ENCODE measurements around the gene CRIP2. TPM values are rescaled to one million over a fixed set of nuclear protein-coding genes. Genes with fewer than 3 reads are reported as not detected.

The CRIP2 gene
- polyA plus RNA-seq, 1 donor (not counting 4 experiments of a cell fraction or from before 2014, with no cell fraction given): 4.8 TPM

- H3K4me2 ChIP-seq (ENCODE audit: control insufficient read depth, extremely low read depth, insufficient read depth, low read depth, low read length): no peak overlapping the region
- DNase-seq (ENCODE audit: low read depth, low spot score) (no peak), FAIRE-seq (no peak)
- H3K9me1 ChIP-seq (ENCODE audit: control insufficient read depth, extremely low read depth, insufficient read depth, low read length): no peaks in the 10 kb centered on the region
- H3K27ac ChIP-seq (ENCODE audit: control insufficient read depth, insufficient read depth, low read length): no peak overlapping the region
- no peak overlapping the region for H3K9ac ChIP-seq (ENCODE audit: control insufficient read depth, extremely low read depth, insufficient read depth, low read length)
- H3K4me1 ChIP-seq (ENCODE audit: control insufficient read depth, extremely low read depth, insufficient read depth, low read length): peaks cover 5% of the 10 kb centered on the region
- H4K20me1 ChIP-seq (ENCODE audit: control insufficient read depth, extremely low read depth, insufficient read depth, low read length): no peaks in the 10 kb centered on the region
- no peak overlapping the region for H3K4me3 ChIP-seq (ENCODE audit: control insufficient read depth in 2 of 3, extremely low read depth in 1 of 3, insufficient read depth in 2 of 3, low read depth in 1 of 3, low read length in 3 of 3)
- no peaks in the 10 kb centered on the region for H3K79me2 ChIP-seq (ENCODE audit: control insufficient read depth, insufficient read depth, low read length)
- no peaks in the 10 kb centered on the region for H3K27me3 ChIP-seq (ENCODE audit: control insufficient read depth, extremely low read depth, insufficient read depth, low read length)
- no peaks in the 10 kb centered on the region for H3K9me3 ChIP-seq (ENCODE audit: control insufficient read depth, low read depth, low read length)
- no peak overlapping the region for H2AFZ ChIP-seq (ENCODE audit: control insufficient read depth, low read length)
- dilution Hi-C loops (cut with MboI; ENCODE audit: extremely low pct_ligation_motif_present, low sequenced_read_pairs): no loop called here
- TF ChIP-seq CTCF (optimal IDR thresholded peaks at IDR 0.05 in 1 of 3, IDR thresholded peaks at IDR 0.05 in 1 of 3, conservative IDR thresholded peaks at IDR 0.05 in 1 of 3; ENCODE audit: extremely low read depth in 1 of 3, insufficient read depth in 2 of 3, low read length in 3 of 3) (no peak), EZH2 (IDR thresholded peaks at IDR 0.05; ENCODE audit: low read length) (no peak)
- H3K36me3 ChIP-seq (ENCODE audit: control insufficient read depth in 2 of 2, extremely low read depth in 1 of 2, insufficient read depth in 2 of 2, low read length in 2 of 2): peaks cover 0 to 24% of the 10 kb centered on the region in 2 experiments
These were observed 7.2 kb upstream of the CRIP2 start for GRCh38 chr14:105467249-105467941.

- TF ChIP-seq CTCF (optimal IDR thresholded peaks at IDR 0.05 in 1 of 3, IDR thresholded peaks at IDR 0.05 in 1 of 3, conservative IDR thresholded peaks at IDR 0.05 in 1 of 3; ENCODE audit: extremely low read depth in 1 of 3, insufficient read depth in 2 of 3, low read length in 3 of 3): no peak
- TF ChIP-seq EZH2 (IDR thresholded peaks at IDR 0.05; ENCODE audit: low read length): no peak
- no peak overlapping the region for H3K4me3 ChIP-seq (ENCODE audit: control insufficient read depth in 2 of 3, extremely low read depth in 1 of 3, insufficient read depth in 2 of 3, low read depth in 1 of 3, low read length in 3 of 3)
- DNase-seq (ENCODE audit: low read depth, low spot score) (no peak), FAIRE-seq (no peak)
- H3K4me1 ChIP-seq (ENCODE audit: control insufficient read depth, extremely low read depth, insufficient read depth, low read length): peaks cover 5% of the 10 kb centered on the region
- no peak overlapping the region for H3K27ac ChIP-seq (ENCODE audit: control insufficient read depth, insufficient read depth, low read length)
- dilution Hi-C loops (cut with MboI; ENCODE audit: extremely low pct_ligation_motif_present, low sequenced_read_pairs): no loop called here
- H4K20me1 ChIP-seq (ENCODE audit: control insufficient read depth, extremely low read depth, insufficient read depth, low read length): no peaks in the 10 kb centered on the region
- H3K9me3 ChIP-seq (ENCODE audit: control insufficient read depth, low read depth, low read length): no peaks in the 10 kb centered on the region
- no peaks in the 10 kb centered on the region for H3K27me3 ChIP-seq (ENCODE audit: control insufficient read depth, extremely low read depth, insufficient read depth, low read length)
- H3K79me2 ChIP-seq (ENCODE audit: control insufficient read depth, insufficient read depth, low read length): no peaks in the 10 kb centered on the region
- H3K4me2 ChIP-seq (ENCODE audit: control insufficient read depth, extremely low read depth, insufficient read depth, low read depth, low read length): no peak overlapping the region
- no peaks in the 10 kb centered on the region for H3K9me1 ChIP-seq (ENCODE audit: control insufficient read depth, extremely low read depth, insufficient read depth, low read length)
- no peak overlapping the region for H3K9ac ChIP-seq (ENCODE audit: control insufficient read depth, extremely low read depth, insufficient read depth, low read length)
- no peak overlapping the region for H2AFZ ChIP-seq (ENCODE audit: control insufficient read depth, low read length)
- H3K36me3 ChIP-seq (ENCODE audit: control insufficient read depth in 2 of 2, extremely low read depth in 1 of 2, insufficient read depth in 2 of 2, low read length in 2 of 2): peaks cover 0 to 24% of the 10 kb centered on the region in 2 experiments
These were observed 6.6 kb upstream of the CRIP2 start for GRCh38 chr14:105467942-105468471.

All from keratinocyte (primary cell).